Esophagus muscularis mucosa (tissue), 3 donors: ENCODE measurements around the gene SDK1.

Experiments
- CTCF ChIP-seq, 3 experiments: fragments of 200-600 bp in 2 of 3; fragments of 450-650 bp in 1 of 3; sonication (generic) in 2 of 3; IDR thresholded peaks; one replicate each; pipeline ENCODE4 v1.5.1; 2017 to 2019; ENCODE audit warnings: antibody characterized with exemption in 3 of 3, mild to moderate bottlenecking in 2 of 3, moderate library complexity in 1 of 3
- POLR2A ChIP-seq: fragments of 450-650 bp; IDR thresholded peaks from one replicate; pipeline ENCODE4 v1.6.1; 2017; ENCODE audit warnings: antibody characterized with exemption, moderate library complexity, mild to moderate bottlenecking, low read depth
- POLR2AphosphoS5 ChIP-seq, 2 donors: sonication (generic); formaldehyde crosslinking; IDR thresholded peaks; one replicate each; pipeline ENCODE4 v1.6.1; 2017; ENCODE audit warnings: antibody characterized with exemption in 2 of 2

- no peak for TF ChIP-seq CTCF (IDR thresholded peaks at IDR 0.05)
- no peak for TF ChIP-seq POLR2AphosphoS5 (IDR thresholded peaks at IDR 0.05)
- TF ChIP-seq POLR2A = no peak
Measured at GRCh38 chr7:4178416-4178815, 877.4 kb downstream of the SDK1 start.
